Prostate gland (tissue), 2 donors: ENCODE results near the gene BPIFB6.

Experiments
- CTCF ChIP-seq, 4 experiments: fragments of 200-600 bp in 2 of 4; fragments of 450-650 bp in 2 of 4; sonication (generic) in 2 of 4; IDR thresholded peaks; 1 replicate in 3 of 4; 2 replicates in 1 of 4; pipeline ENCODE4 v1.5.1; 2016 to 2019; ENCODE audit warnings: antibody characterized with exemption in 4 of 4, mild to moderate bottlenecking in 2 of 4, moderate library complexity in 2 of 4
- POLR2A ChIP-seq: fragments of 450-650 bp; IDR thresholded peaks from one replicate; pipeline ENCODE4 v1.6.1; 2016; ENCODE audit warnings: antibody characterized with exemption, mild to moderate bottlenecking

- TF ChIP-seq CTCF (IDR thresholded peaks at IDR 0.05) (no peak), POLR2A (no peak)
These were observed 29.2 kb upstream of the BPIFB6 start for GRCh38 chr20:33002087-33002808.
